Activated T-helper 2 cell treated with anti-CD3 and anti-CD28 coated beads, Interferon-gamma antibody, Interleukin-2, Interleukin-4, amounts not matched to agents 10 μg/mL and 5 μg/mL and 100 μg/mL, durations not matched to agents 14 hours and 24 hours and 36 hours (primary cell): Measurements from ENCODE around the gene FOXB1. TPM values are rescaled to one million over a fixed set of nuclear protein-coding genes. Genes with fewer than 3 reads are reported as not detected.

ENCODE experiments used
- DNase-seq: peaks from one replicate; pipeline ENCODE4 v3.0.0; 2021; ENCODE audit warnings: low spot score
- H3K27ac Mint-ChIP-seq: one replicate; pipeline ENCODE4 v1.8.0; 2021; ENCODE audit warnings: mixed read lengths
- H3K27me3 Mint-ChIP-seq: one replicate; pipeline ENCODE4 v1.8.0; 2021; ENCODE audit warnings: low read depth, mixed read lengths
- H3K36me3 Mint-ChIP-seq: one replicate; pipeline ENCODE4 v1.8.0; 2021; ENCODE audit warnings: low read depth, mixed read lengths
- H3K4me1 Mint-ChIP-seq: one replicate; pipeline ENCODE4 v1.8.0; 2021; ENCODE audit warnings: low read depth, mixed read lengths
- H3K4me3 Mint-ChIP-seq: one replicate; pipeline ENCODE4 v1.8.0; 2021; ENCODE audit warnings: low read depth, mild to moderate bottlenecking, moderate library complexity, mixed read lengths
- H3K9me3 Mint-ChIP-seq: one replicate; pipeline ENCODE4 v1.8.0; 2021; ENCODE audit warnings: mixed read lengths
- intact Hi-C: fragments of 100-400 bp; cut with micrococcal nuclease; formaldehyde crosslinking; loops from one replicate; pipeline ENCODE4 v1.15.1; 2023
- total RNA-seq: library from RNA; stranded (reverse); gene quantifications from 2 replicates; pipeline ENCODE4 v1.2.3, GENCODE V29; 2022

FOXB1 gene
- total RNA-seq, 1 donor from 2014 or later = 11.8 TPM

DNA sequence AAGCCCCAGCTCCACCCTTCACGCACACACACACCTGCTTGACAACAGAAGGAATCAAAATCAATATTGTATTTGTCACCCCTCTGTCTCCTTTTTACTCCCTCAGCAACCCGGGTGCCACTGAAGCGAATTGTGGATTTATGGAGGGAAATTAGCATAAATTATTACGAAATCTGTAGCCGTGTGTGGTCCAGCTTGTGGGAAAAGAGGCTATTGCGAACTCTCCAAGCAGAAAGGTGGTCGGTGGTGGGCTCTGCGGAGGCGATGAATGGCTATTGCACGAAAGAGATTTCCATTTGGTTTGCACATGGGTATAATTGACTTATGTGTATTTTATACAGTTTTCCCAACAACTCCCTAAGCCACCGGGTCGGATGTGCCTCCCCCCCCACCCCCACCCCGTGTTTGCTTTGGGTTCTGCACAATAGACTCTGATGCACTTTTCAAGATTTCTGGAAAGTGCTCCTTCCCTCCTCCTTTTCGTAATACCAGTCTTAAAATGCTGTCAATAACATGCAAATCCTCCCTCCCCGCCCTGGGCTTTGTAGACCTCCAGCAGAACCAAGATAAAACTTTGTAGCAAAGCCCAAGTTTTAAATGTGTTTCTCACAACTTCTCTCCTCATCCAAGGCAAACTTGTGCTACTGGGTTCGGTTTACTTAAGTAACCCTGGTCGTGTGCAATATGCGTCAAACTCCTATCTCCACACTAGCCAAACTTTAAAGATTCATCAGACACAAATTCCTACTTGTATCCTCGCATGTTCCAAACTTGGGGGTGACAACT, 3.1 kb upstream of the FOXB1 start:
- Mint-ChIP-seq H3K4me1 (peaks cover 64% of the 10 kb centered on the region), H3K27ac (peak overlapping the region; percentile 65), H3K9me3 (no peaks in the 10 kb centered on the region), H3K4me3 (peak overlapping the region; percentile 69), H3K27me3 (peaks cover 77% of the 10 kb centered on the region), H3K36me3 (peaks cover 47% of the 10 kb centered on the region)
- intact Hi-C loops = no loop called here
- DNase-seq = no peak

DNA sequence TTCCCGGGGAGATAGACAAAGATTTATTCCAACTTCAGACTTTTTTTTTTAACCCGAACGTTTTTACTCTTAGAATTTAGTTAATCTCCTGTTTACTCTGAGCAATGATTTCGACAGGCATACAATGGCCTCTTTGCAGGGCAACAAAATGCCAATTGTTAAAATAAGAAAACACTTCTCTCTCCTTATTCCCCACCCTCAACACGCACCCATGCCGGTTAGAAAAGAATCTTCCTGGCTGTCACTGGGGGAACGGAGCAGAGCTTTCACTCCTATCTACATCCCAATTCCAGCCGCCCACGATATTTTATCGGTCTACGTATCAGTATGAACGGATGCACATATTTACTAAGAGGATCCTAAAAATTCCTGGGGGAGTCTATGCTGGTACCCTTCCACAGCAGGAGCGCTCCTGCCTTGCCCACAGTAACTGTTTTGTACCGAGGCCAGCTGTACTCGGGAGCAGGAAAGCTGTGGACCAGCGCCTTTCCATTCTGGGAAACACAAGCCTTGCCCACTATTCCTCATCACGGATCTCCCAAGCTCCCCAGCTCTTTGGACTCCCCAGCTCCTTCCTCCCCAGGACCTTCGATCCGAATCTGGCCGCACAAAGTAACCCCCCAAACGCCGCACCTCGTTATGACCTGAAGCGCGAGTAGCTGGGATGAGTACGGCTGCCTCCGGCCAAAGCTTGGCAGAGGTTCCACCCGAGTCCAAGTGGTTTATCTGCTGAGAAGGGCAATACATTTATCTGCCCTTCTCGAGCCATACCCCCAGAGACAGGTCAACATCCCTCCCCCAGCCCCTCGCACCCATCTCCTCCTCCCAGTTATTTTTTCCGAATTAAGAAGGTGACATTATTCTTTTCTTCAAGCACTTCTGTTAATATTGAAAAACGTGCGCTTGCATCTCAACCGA, 2.2 kb upstream of the FOXB1 start:
- intact Hi-C loops = no loop called here
- H3K27ac Mint-ChIP-seq = peak overlapping the region; percentile 65
- DNase-seq = no peak
- H3K9me3 Mint-ChIP-seq = no peaks in the 10 kb centered on the region
- peaks cover 54% of the 10 kb centered on the region for H3K36me3 Mint-ChIP-seq
- H3K4me1 Mint-ChIP-seq = peaks cover 63% of the 10 kb centered on the region
- H3K4me3 Mint-ChIP-seq = peak overlapping the region; percentile 69
- peaks cover 71% of the 10 kb centered on the region for H3K27me3 Mint-ChIP-seq

DNA sequence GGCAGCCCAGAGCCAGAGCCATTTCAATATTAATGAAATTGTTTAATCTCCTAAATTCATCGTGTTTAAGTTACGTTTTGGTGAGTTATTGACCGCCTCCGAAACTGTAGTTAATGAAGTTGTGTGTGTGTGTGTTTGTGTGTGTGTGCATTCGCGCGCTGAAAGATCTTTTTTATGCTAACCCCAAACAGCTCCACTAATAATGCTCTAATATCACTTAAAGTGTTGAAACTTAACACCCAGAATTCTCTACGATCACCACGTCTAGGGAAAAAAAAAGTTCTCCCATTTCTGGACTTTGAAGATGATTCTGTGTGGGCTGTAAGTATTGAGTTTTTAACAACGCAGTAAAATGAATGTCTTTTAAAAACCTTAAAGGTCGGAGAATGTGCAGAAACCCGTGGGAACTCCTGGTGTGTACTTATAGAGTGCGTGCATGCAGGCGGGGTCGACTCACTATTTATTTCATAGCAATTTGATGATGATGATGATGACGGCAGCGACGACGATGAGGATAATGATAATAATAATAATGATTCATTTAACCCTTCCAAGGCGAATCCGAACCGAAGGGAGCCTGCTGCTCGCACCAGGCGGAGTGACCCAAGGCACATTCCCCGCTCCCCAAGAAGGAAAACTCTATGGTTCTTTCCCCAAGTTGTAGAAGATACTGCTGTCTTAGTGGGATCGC, 1.4 kb upstream of the FOXB1 start:
- peaks cover 65% of the 10 kb centered on the region for H3K27me3 Mint-ChIP-seq
- H3K4me1 Mint-ChIP-seq = peaks cover 60% of the 10 kb centered on the region
- H3K27ac Mint-ChIP-seq = peak overlapping the region; percentile 54
- DNase-seq = no peak
- peak overlapping the region; percentile 69 for H3K4me3 Mint-ChIP-seq
- peaks cover 49% of the 10 kb centered on the region for H3K36me3 Mint-ChIP-seq
- no peaks in the 10 kb centered on the region for H3K9me3 Mint-ChIP-seq
- intact Hi-C loops = no loop called here

DNA sequence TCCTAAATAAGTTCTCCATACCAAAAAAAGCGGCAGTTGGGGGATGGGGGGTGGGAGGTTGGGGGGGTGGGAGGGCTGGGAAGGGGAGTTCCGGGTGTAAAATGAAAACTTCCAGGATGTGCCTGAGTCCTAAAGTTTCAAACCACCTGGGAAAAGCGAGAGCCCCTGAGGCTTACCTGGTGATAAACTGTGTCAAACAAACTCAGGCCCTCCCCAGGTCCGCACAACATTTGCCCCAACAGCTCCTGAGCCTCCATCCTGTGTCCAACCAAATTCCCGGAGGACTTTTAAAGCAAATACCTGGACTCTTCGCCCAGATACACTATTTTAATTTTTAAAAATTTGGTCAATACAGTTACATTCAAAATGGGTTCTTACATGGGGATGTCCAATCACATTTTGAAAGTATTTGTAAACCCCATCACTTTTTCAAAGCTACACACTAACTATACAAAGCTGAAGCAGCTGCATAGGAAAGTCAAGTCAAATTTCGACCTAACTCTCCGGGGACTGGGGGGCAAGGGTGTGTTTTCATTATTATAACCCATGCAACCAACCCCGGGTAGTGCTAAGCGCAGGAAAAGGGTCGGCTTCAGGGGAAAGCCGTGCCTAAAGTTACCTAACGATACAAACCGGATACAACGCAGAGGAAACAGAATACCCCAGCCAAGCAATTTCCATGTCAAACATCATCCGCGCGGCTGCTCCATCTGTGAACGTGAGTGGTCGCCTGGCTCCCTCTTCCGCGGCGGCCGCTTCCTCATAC, 685 bp upstream of the FOXB1 start:
- Mint-ChIP-seq H3K4me1 (peaks cover 58% of the 10 kb centered on the region), H3K4me3 (peak overlapping the region; percentile 95), H3K36me3 (peaks cover 54% of the 10 kb centered on the region), H3K27ac (peak overlapping the region; percentile 43), H3K27me3 (peaks cover 64% of the 10 kb centered on the region), H3K9me3 (no peaks in the 10 kb centered on the region)
- intact Hi-C loops = loop anchor here (2.0 kb wide), 1 partner anchor 315 kb away; the partner anchor contains the start of gene BNIP2
- no peak for DNase-seq

DNA sequence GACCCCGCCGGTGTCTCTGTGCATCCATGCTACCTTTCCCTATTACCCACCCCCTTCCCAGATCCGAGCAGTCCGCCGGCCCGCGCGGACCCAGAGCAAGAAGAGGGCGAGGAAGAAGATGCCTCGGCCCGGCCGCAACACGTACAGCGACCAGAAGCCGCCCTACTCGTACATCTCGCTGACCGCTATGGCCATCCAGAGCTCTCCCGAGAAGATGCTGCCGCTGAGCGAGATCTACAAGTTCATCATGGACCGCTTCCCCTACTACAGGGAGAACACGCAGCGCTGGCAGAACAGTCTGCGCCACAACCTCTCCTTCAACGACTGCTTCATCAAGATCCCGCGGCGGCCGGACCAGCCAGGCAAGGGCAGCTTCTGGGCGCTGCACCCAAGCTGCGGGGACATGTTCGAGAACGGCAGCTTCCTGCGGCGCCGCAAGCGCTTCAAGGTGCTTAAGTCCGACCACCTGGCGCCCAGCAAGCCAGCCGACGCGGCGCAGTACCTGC, 788 bp downstream of the FOXB1 start:
- Mint-ChIP-seq H3K4me3 (peak overlapping the region; percentile 95), H3K36me3 (peaks cover 53% of the 10 kb centered on the region), H3K9me3 (no peaks in the 10 kb centered on the region), H3K27ac (peak overlapping the region; percentile 94), H3K27me3 (peaks cover 65% of the 10 kb centered on the region), H3K4me1 (peaks cover 56% of the 10 kb centered on the region)
- intact Hi-C loops = loop anchor here (2.0 kb wide), 1 partner anchor 316 kb away; the partner anchor contains the start of gene BNIP2
- DNase-seq = peak; percentile 40

DNA sequence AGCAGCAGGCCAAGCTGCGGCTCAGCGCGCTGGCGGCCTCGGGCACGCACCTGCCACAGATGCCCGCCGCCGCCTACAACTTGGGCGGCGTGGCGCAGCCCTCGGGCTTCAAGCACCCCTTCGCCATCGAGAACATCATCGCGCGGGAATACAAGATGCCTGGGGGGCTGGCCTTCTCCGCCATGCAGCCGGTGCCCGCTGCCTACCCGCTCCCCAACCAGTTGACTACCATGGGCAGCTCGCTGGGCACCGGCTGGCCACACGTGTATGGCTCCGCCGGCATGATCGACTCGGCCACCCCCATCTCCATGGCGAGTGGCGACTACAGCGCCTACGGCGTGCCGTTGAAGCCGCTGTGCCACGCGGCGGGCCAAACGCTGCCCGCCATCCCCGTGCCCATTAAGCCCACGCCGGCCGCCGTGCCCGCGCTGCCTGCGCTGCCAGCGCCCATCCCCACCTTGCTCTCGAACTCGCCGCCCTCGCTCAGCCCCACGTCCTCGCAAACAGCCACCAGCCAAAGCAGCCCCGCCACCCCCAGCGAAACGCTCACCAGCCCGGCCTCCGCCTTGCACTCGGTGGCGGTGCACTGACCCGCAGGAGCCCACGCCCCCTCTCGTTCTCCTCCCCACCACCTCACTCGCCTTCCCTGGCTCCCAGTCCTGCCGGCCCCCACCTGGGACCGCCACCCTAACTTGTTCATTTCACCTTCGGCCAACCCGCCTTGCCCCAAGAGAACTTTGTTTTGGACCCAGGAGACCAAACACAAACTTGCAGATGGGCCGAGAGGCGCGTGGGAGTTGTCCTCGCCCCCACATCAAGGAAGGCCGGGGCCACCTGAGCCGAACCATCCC, 1.5 kb downstream of the FOXB1 start:
- intact Hi-C loops = loop anchor here (1.0 to 2.0 kb wide), 7 partner anchors 8 to 317 kb away; partner anchors contain the start of gene BNIP2
- DNase-seq = no peak
- Mint-ChIP-seq H3K9me3 (no peaks in the 10 kb centered on the region), H3K4me1 (peaks cover 51% of the 10 kb centered on the region), H3K4me3 (peak overlapping the region; percentile 95), H3K27ac (peak overlapping the region; percentile 94), H3K36me3 (peaks cover 48% of the 10 kb centered on the region), H3K27me3 (peaks cover 65% of the 10 kb centered on the region)

DNA sequence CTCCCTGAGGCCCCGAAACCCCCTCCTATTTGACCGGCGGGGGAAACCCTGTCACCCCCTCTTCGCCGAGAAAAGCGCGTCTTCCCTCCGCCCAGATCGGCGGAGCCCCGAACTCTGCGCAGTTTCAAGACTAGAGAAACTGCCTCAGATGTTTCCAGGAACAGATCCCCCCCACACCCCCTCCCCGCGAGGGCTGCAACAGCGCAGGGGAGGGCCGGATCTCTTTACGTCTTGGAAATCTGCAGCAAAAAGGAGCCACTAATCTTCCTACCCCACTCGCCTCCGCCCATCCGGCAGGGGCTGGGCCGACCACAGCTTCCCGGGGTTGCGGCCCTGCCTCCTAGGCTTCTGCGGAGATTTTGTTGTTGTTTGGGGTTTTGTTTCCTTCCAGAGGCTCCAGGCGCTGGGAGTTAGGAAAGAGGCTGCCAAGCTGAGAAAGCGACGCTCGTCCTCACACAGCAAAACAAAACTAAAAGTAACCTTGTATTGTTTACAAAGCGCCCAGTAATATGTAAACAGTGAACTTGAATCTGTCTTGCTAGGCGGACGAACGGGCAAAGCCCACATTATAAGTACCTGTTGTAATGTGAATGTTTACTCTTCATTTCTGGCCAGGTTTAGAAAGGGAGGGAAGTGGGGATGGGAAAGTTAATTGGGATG, 2.2 kb downstream of the FOXB1 start:
- Mint-ChIP-seq H3K9me3 (no peaks in the 10 kb centered on the region), H3K27ac (peak overlapping the region; percentile 94), H3K4me1 (peaks cover 47% of the 10 kb centered on the region), H3K36me3 (peaks cover 44% of the 10 kb centered on the region), H3K4me3 (peak overlapping the region; percentile 95), H3K27me3 (peaks cover 65% of the 10 kb centered on the region)
- peak; percentile 84 for DNase-seq
- intact Hi-C loops = loop anchor here (1.0 to 2.0 kb wide), 6 partner anchors 9 to 120 kb away; no protein-coding TSS in a partner anchor

DNA sequence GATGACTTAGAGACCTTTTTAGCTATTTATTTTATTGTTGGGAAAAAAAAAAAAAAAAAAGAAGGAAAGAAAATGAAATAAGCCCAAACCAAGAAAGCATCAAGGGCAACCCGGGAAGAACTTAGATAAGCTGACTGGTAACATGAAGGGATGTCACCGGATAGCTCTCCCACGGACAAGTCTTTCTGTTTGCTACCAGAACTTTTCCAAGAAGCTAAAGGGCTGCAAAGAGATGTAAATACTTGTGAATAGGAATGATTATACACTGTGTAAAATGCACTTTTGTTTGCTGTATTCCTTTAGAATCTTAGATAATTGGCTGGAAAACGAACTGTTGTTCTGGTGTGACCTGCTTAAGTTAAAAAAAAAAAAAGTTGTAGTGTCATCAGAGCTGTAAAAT, 2.8 kb downstream of the FOXB1 start:
- H3K4me1 Mint-ChIP-seq = peaks cover 42% of the 10 kb centered on the region
- no peak for DNase-seq
- H3K27ac Mint-ChIP-seq = peak overlapping the region; percentile 94
- no peaks in the 10 kb centered on the region for H3K9me3 Mint-ChIP-seq
- H3K4me3 Mint-ChIP-seq = peak overlapping the region; percentile 95
- peaks cover 40% of the 10 kb centered on the region for H3K36me3 Mint-ChIP-seq
- intact Hi-C loops = loop anchor here (1.0 to 2.0 kb wide), 6 partner anchors 10 to 120 kb away; no protein-coding TSS in a partner anchor
- H3K27me3 Mint-ChIP-seq = peaks cover 65% of the 10 kb centered on the region

DNA sequence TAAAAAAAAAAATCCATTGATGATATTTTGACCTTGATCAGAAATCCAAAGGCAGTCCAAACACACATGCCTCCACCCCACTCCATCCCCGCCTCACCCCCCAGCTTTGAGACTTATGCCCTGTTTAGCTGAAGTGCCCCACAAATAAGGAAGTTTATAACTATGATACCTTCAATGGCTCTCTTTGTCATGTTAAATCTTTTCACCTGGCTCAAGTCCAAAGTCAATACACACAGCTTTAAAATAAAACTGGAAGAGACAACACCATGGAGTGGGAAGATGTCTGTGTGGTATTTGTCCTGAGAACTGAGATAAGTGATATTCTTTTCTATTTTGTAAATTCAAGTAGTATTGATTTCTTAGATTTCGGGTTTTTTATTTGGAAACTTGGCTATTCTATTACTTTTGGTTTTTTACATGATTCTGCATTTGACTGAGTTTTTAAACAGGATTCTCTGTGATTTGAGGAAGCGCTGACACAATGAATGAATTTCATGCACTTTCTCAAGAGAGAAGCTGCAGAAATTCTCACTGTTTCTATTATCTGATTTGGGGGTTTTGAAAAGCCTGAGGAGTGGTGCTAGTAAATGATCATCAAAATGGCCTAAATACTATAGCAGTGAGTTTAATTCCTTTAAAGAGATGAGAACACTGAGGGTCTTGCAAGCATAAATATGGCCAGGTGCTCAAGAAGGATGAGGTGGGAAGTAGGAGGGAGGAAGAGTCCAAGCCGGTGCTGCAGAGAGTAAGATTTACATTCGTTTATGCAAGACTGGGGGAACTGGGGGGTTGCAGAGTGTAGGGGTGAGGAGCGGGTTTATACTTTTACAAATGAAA, 5.2 kb downstream of the FOXB1 start:
- peaks cover 28% of the 10 kb centered on the region for H3K36me3 Mint-ChIP-seq
- H3K27me3 Mint-ChIP-seq = peaks cover 61% of the 10 kb centered on the region
- intact Hi-C loops = no loop called here
- DNase-seq = no peak
- H3K9me3 Mint-ChIP-seq = no peaks in the 10 kb centered on the region
- peaks cover 30% of the 10 kb centered on the region for H3K4me1 Mint-ChIP-seq
- no peak overlapping the region for H3K4me3 Mint-ChIP-seq
- H3K27ac Mint-ChIP-seq = no peak overlapping the region
